GM13977 (cell line): ENCODE measurements around the gene MAP1LC3B2.

ENCODE experiments used
- DNase-seq: peaks from one replicate; pipeline ENCODE4 v3.0.0; 2012; ENCODE audit warnings: low spot score
- in situ Hi-C: fragments of 300-500 bp; cut with MboI; formaldehyde crosslinking; loops from one replicate; pipeline ENCODE4 v1.12.0; 2022; ENCODE audit warnings: low sequenced_read_pairs, low pct_unique_long_range_greater_than_20kb, mixed read lengths, inconsistent platforms; ENCODE audit not compliant: unreplicated experiment
- TF ChIP-seq, protein P1 (sequence below): IDR thresholded peaks from 2 replicates; pipeline ENCODE4 v1.5.1; 2012; ENCODE audit warnings: mild to moderate bottlenecking, control low read depth; ENCODE audit not compliant: insufficient read depth; ENCODE audit errors: extremely low read depth, missing control alignments

Gene MAP1LC3B2

GRCh38 chr12:116540622-116541152, 18.5 kb upstream of the MAP1LC3B2 start:
- TF ChIP-seq, protein P1, sequence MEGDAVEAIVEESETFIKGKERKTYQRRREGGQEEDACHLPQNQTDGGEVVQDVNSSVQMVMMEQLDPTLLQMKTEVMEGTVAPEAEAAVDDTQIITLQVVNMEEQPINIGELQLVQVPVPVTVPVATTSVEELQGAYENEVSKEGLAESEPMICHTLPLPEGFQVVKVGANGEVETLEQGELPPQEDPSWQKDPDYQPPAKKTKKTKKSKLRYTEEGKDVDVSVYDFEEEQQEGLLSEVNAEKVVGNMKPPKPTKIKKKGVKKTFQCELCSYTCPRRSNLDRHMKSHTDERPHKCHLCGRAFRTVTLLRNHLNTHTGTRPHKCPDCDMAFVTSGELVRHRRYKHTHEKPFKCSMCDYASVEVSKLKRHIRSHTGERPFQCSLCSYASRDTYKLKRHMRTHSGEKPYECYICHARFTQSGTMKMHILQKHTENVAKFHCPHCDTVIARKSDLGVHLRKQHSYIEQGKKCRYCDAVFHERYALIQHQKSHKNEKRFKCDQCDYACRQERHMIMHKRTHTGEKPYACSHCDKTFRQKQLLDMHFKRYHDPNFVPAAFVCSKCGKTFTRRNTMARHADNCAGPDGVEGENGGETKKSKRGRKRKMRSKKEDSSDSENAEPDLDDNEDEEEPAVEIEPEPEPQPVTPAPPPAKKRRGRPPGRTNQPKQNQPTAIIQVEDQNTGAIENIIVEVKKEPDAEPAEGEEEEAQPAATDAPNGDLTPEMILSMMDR = no peak
- DNase-seq = no peak
- in situ Hi-C loops = no loop called here

GRCh38 chr12:116541547-116542344, 17.4 kb upstream of the MAP1LC3B2 start:
- TF ChIP-seq, protein P1 = no peak
- DNase-seq = no peak
- in situ Hi-C loops = no loop called here

GRCh38 chr12:116542345-116542956, 16.7 kb upstream of the MAP1LC3B2 start:
- DNase-seq = no peak
- in situ Hi-C loops = no loop called here
- TF ChIP-seq, protein P1 = no peak

GRCh38 chr12:116544656-116545055, 14.5 kb upstream of the MAP1LC3B2 start:
- DNase-seq = no peak
- in situ Hi-C loops = no loop called here
- TF ChIP-seq, protein P1 = no peak

DNA sequence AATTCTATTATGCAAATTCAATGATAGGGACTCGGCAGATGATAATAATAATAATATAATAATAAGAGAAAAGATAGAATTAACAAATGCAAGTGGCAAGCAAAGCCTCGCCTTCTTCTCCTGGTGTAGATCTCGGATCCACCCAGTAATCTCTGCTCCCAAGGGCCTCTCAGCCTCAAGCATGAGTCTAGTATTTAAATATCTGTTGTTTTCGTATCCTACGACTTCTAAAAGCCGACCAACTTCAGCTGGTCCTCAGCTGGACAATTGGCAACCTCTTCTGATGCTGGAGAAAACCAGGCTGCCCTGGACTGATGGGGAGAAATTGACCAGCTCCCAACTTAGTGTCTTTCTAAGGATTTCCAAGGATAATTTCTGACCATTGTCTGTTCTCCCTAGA, 14.0 kb upstream of the MAP1LC3B2 start:
- TF ChIP-seq, protein P1 = no peak
- in situ Hi-C loops = no loop called here
- DNase-seq = no peak

- in situ Hi-C loops = no loop called here
- DNase-seq = no peak
- TF ChIP-seq, protein P1 = no peak
Measured at GRCh38 chr12:116545936-116546335, 13.2 kb upstream of the MAP1LC3B2 start.
